COR-L47 (cell line): ENCODE data around the gene MBNL1.
"Not testable (repeated sequence)": the region's sequence is repeated elsewhere in the genome, so short reads cannot be mapped to it uniquely, and the experiment has no call there.

ENCODE experiments used
- DNase-seq: peaks from one replicate; lab custom pipeline; 2025; lab: John Stamatoyannopoulos, UW

Gene MBNL1

DNA sequence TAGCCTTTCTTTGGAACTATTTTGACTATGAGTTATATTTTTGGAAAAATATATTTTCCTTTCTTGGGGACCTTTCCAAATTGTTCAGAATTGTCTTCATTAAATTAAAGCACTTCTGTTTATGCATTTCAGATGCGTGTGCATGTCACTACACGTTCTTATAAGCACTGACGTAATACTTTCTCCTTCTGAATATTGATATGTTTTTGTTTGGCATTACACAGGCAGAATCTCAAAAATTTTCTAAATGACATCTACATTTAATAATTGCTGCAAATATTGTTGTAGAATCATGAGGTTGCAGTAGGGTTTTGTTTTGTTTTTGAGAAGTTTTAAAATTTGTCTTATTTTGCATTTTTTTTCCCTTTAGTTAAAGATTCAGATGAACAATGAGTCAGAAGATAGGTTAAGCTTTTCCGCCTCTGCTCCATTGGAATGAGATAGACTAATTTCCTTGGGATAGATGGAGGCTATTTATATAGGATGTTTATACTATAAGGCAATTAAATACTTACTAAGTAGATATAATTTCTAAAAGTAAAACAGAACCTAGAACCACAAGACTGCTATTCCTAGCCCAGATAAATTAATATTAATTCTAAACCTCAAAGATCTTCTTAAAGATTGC lies 110.8 kb downstream of the MBNL1 start:
- DNase-seq = no peak

DNA sequence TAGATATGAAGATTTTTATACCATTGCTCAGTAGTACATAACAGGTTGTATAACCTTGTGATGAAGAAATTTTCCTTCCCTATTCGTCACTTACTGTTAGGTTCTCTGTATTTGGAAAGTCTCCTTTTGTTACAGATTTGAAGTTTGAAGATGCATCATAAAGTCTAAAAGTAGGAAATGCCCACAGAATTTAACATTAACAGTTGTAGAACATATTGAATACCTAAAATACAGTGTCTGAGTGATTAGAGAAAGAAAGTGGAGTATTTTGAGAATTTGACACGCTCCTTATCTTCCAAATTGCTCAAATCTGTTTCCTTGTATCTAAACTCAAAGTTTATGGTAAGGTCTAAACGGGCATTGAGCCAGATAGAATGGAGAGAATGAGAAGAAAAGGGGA lies 111.3 kb downstream of the MBNL1 start:
- no peak for DNase-seq

DNA sequence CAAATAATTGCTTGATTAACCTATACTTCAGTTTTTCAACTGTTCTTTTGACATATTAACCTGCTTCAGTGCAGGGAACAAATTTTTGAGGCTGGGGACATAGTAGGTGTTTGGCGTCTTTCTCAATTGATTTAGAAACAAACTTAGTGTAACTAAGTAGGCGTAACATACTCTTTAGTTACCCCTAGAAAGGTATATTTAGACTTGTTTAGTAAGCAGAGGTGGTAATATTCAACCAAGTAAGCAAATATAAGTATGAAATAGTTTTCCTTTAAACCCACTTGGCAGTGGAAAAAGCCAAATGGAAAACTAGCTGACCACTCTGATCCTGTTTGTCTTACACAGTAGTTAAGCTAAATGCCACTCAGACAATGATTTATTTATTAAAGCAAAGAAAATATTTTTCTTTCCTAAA lies 113.2 kb downstream of the MBNL1 start:
- no peak for DNase-seq

DNA sequence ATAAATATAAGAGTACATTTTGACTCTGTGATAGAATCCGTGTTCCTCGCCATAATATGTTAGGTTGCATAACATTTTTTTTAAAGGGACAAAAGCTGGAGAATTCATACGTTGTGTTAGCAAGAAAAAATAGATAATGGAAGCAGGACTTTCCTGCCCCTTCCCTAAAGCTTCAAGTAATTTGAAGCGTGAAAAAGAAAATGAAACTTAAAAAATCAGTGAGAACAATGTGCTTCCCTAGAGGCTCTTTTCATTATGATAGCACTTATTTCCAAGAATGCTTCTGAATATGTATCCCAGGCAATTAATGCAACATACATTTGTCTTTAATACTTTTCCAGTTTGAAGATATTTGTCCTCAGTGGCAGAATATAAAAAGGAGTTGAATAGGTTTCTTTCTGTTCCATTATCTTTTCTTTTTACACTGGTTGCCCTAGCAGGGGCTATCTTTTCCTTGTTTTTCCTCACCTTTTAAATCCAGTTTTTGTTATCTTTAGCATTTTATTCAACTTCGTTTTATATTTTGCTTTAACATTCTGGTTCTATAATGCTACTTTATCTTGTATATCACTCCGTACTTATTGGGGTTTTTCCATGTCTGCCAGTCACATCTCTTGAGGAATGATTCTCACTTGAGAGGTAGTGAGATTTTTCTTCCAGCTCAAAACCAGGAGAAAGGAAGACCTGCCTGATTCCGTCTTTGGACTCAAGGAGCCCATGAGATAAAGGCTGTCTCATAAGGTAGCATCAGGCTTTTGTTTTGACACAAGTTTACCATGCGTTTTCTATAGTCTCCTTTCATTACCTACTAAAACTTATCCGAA lies 113.8 kb downstream of the MBNL1 start:
- no peak for DNase-seq

DNA sequence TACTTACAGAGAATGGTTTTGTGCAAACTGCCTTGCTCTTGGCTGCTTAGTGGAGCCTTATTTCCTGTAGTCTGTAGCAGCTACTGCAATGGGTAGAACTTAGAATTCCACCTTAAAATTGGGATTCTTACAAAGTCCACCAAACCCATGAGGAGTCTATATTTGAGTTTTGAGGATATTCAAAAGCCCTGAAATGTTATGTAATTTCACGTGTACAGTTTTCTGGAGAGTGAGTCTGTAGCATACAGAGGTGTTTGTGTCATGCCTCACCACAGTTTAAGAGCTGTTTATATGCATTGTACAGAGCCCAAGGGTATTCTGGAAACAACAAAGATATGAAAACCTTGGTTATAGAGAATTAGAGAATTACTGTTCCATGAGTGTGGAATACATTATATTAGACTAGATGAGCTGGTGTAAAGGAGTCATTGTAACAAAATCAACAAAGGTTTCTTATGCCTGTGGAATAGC lies 114.4 kb downstream of the MBNL1 start:
- no peak for DNase-seq

DNA sequence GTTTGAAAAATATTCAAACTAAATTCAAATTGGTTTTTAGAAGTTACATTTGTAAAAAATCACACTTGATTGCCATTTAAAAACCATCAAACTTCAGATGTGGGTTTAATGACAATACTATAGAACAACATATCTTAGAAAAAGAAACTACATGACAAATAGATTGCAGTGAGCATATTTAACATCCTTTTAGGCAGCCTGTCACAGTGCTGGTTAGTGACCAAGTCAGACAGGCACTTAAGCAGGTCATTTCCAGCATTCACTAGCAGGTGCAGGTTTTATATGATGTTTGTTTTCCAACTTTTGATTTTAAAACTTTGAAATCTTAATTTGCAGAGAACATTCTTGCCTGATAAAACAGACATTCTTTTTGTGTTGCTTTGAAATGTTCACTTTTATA lies 115.7 kb downstream of the MBNL1 start:
- no peak for DNase-seq

DNA sequence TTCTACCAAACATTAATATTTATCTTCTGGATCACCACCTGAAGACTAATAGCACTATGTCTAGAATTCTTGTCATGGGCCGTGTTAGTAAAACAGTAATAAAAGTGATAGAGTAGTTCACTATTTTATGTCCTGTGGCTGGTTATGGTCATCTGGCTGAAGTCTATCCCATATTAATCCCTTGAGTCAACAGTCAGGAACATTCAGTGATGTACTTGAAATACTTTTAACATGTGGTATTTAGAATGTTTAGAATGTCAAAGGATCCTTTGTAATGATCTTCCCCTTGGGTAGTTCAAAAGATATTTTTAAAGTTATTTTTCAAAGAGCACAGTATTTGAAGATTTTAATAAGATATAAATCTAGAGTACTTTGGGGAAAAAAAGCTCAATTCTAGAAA lies 117.0 kb downstream of the MBNL1 start:
- no peak for DNase-seq

DNA sequence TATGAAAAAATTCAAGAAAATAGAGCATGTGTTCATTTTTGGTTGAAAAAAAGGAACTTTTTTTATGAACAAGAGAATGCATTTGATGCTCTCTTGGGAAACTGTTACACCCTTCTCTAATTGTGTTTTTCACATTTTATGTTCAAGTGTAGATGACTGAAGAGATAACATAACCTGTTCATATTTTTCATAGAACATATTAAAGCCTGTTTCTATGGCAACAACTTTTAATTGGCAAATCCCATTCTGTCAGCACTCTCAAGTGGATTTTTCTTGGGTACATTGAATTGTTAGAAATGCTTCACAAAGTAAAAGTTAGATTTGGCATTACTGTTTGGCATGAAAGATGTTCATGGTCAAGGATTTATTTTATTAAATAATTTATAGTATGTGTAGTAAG lies 117.5 kb downstream of the MBNL1 start:
- no peak for DNase-seq

DNA sequence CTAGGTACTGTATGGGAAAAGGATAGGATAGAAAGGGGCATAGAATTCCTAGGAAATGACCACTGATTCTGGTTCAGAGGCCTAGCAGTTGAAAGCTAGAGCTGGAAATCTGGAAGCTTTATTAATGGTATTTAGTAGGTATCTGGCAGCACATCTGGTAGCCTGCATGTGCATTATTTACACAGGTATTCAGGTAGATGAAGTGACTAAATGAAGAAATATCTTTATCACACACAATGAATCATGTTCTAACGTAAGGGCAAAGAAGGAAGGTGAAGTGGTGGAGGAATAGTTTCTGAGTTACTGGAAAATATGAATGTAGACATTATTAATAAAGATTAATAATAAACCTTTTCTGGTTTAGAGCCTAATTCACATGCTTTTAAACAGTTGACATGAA lies 119.9 kb downstream of the MBNL1 start:
- no peak for DNase-seq

DNA sequence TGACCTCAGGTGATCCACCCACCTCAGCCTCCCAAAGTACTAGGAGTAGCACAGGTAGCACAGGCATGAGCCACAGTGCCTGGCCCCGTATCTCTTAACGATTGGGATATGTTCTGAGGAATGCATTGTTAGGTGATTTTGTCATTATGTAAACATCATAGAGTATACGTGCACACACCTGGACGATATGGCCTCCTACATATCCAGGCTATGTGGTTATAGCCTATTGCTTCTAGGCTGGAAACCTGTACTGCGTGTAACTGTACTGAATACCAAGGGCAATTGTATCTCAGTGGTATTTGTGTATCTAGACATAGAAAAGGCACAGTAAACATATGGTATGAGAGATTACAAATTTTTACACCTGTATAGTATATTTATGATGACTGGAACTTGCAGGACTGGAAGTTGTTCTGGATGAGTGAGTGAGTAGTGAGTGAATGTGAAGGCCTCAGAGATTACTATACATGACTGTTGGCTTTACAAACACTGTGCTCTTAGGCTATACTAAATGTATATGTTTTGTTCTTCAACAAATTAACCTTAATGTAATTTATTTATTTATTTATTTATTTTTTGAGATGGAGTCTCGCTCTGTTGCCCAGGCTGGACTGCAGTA lies 120.7 kb downstream of the MBNL1 start:
- no peak for DNase-seq

DNA sequence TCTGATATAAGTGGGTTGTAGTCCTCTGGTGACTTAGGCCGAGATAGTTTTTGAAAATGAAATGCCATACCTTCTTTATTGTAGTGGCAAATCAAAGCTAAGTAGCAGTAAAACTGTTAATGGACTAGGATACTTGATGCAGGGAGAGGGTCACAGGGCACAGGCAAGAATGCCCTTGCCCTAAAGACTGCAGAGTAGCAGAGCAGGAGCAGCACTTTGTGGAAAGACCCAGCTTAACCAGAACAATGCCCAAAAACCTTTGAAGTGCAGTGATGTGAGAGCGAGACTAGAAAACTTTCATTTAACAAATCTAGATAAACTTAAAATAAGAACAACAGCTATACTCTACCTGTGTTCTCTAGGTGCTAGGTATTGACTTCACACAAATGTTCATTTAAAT lies 121.9 kb downstream of the MBNL1 start:
- no peak for DNase-seq

DNA sequence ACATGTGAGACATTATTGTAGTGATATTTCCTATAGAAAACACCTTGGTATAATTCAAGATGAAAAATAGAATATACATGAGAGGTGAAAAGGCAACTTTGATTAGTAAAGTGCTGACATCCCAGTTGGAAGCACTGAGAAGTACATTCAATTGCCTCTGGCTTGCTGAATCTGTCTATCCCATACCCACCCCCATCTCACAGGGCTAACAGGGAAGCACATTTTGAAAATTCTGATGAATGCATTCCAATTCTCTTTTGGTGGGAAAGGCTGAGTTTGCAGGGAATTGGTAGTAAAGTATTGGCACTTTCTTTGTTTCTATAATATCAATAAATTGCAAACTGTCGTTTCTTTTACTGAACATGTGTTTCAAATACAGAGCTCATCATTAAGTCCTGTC lies 122.9 kb downstream of the MBNL1 start:
- no peak for DNase-seq

DNA sequence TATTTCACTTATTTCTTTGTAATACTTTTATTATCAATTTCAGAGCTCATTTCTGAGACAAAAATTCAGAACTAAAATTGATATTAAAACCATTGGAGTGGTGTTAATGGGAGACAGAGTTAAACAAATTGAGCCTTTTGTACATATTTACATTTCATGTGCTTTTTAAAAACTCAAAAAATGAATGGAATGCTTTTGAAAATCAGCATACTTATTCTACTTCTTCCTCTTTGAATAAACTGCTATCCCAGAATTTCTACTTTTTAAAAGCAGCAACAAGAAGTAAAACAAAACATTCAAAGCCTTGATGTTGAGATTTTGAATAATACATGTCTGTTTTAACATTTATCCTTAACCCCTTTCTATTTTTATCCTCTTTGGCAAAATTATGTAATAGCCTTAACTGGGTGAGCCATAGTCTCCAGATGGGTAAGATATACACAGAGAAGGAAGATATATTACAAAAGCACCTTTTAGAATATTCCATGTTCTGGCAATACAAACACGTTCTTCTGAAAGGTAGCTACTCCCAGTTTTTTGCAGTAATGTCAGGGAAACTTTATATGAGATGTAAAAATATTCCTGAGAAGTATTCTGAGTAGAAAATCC lies 123.6 kb downstream of the MBNL1 start:
- DNase-seq = no peak

DNA sequence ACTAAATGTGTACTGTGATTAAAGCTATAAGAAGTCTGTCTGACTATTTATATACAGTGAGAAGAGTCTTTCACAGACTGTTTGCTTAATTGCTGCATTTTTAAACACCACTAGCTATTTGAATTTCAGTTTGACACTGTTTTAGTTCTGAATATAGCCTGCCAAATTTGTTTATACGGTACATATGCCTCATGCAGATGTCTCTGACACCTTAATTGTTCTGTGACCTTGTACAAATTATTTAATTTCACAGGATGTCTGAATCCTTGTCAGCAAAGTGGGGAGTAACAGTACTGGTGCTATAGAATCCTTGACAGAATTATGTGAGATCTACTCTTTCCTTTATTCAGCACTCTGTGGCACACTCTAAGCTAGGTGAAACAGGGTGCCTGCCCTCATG lies 125.5 kb downstream of the MBNL1 start:
- peak; percentile 13 for DNase-seq

DNA sequence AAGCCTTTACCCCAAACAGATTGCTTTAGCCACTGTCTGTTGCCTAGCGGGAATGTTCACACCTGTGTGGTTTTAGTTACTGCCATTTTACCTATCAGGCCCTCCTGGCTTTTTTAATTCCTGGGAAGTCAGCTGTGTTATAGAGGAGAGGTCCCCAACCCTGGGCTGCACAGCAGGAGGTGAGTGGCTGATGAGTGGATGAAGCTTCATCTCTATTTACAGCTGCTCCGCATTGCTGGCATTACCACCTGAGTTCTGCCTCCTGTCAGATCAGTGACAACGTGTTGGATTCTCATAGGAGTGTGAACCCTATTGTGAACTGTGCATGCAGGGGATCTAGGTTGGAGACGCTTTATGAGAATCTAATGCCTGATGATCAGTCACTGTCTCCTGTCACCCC lies 127.0 kb downstream of the MBNL1 start:
- no peak for DNase-seq

DNA sequence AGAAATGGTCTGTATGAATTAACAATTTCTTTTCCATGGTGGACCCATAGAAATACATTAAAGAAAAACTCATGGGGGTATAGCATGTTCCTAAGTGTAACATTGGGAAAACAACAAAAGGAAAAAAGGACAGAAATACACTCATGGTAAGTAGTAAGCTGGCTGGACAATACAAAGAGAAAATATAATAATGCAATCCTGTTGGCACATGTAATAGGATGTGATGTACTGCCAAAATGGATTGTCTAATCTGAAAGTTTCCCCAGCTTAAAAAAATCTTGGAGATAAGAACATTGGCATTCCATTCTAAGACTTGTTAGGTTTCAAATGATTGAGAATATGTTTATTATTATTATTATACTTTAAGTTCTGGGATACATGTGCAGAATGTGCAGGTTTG lies 128.1 kb downstream of the MBNL1 start:
- no peak for DNase-seq

DNA sequence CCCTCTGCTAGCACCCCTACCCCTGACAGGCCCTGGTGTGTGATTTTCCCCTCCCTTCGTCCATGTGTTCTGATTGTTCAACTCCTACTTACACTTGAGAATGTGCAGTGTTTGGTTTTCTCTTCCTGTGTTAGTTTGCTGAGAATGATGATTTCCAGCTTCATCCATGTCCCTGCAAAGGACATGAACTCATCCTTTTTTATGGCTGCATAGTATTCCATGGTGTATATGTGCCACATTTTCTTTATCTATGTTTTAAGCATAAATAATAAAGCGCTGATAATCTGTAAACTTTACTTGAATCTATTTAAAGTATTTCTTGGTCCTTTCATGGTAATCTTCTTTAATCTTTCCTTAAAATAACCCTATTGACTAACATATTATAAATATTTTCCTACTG lies 128.6 kb downstream of the MBNL1 start:
- not testable (repeated sequence) for DNase-seq

DNA sequence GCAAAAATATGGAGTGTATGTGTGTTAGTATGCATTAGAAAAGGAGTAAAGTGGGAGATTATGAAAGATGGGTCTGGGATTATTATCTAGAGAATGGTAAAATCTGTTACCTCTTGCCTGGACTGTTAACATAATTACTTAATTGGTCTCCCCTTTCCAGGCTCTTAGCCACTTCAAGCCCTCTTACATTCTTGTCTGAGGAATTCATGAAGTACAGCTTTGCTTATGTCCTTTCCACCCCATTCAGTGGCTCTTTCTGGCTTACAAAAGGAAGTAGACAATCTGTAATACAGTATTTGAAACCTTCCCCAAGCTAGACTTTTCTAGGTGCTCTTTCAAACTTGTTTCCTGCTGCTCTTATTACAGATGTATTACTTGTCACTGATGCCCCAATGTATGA lies 129.8 kb downstream of the MBNL1 start:
- no peak for DNase-seq

DNA sequence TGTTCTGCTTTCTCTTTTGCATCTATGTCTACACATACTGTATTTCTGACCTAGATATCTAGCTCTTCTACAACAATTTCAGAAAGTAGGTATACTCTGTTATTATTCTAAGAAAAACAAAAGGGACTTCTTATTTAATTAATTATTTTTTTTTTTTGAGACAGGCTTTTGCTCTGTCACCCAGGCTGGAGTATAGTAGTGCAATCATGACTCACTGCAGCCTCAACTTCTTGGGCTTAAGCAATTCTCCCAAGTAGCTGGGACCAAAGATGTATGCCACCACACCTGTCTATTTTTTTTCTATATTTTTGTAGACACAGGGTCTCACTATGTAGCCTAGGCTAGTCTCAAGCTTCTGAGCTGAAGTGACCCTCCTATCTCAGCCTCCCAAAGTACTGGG lies 130.6 kb downstream of the MBNL1 start:
- no peak for DNase-seq

DNA sequence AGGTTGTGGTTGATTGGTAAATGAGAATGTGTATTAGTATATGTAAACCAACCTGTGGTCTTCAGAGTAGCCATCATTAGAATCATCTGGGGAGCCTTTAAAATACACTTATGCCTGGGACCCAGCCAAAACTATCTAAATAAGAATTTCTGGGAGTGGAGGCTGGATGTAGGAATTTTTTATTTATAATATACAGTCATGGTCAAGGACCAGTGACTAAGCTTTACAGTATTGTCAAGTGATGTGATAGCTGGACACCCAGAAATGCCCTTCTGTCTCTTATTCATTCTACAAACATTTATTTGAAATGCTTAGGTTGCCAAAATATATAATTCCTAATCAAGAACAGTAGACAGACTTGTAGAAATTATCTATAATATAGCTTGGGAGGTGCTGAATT lies 132.2 kb downstream of the MBNL1 start:
- no peak for DNase-seq

DNA sequence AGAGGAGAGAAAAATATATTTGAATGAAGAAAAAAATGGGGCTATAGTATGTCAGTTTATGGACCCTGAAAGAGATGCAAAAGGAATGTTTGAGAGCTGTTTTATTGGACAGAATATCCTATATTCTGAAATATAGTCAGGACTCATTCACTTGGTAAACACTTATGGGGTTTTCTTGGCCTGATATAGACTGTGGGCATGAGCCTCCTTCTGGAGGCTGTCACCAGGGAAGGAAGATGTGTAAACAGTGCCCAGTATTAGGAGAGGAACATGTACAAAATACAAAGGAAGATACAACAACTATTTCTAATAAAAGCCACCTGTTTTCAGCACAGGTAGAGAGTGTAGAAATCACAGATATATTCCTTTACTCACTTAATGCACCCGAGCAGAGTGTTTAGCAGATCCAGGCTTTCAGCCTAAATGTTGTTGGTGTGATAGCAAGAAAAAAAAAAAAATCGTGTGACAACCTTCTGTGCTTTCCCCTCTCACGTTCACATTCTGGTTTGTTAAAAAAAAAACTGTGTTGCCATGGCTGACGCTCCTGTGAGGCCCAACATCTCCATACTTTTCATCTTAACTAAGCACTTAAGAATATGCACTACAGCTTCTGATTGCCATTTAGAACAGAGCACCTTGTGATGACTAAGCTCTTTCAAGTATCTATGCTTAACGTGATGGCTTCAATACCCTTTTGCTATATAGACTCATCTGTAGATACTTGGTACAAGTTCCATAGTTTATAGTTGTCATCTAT lies 134.1 kb downstream of the MBNL1 start:
- no peak for DNase-seq

DNA sequence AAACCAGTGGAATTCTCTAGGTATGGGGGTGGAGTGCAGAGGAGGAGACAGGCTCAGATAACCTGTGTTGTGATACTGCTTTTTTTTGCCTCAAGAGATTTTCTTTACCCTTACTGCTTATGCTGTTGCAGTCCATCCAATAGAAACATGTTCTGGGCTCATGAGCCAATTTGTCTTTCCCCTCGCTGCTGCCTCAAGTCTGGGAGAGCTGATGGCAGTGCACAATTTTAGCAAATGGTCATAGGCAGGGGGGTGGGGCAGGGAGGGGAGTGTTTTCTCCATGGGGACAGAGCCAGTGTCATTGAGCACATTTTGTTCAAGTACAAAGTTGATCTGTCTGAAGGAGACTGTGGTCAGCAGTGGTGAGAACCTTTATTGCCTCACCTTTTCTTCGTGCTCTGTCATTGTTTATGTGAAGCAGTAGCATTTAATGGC lies 134.9 kb downstream of the MBNL1 start:
- no peak for DNase-seq
